IMR-90 (cell line): ENCODE measurements around the gene CENPP.

Experiments used
- CHD1 ChIP-seq: IDR thresholded peaks from 2 replicates; pipeline ENCODE4 v1.6.1; 2012; ENCODE audit warnings: low read depth, low read length, improper control_type of control experiment
- CTCF ChIP-seq: conservative IDR thresholded peaks from 2 replicates; pipeline ENCODE4 v1.5.1; 2012; ENCODE audit warnings: mild to moderate bottlenecking, low read depth, low read length, improper control_type of control experiment
- POLR2A ChIP-seq: IDR thresholded peaks from 2 replicates; pipeline ENCODE4 v1.6.1; 2012; ENCODE audit warnings: mild to moderate bottlenecking, low read depth, low read length
- SMC3 ChIP-seq: fragments of 150-350 bp; IDR thresholded peaks from 2 replicates; pipeline ENCODE4 v1.6.1; 2016; ENCODE audit warnings: low read depth, mild to moderate bottlenecking, antibody characterized with exemption, low read length, moderate library complexity

GRCh38 chr9:92530893-92531292 is 205.1 kb downstream of the CENPP start:
- TF ChIP-seq CTCF (no peak), SMC3 (no peak), CHD1 (no peak), POLR2A (no peak)
